Left lung (tissue), 10 donors: ENCODE data around the gene FAM228A. TPM values are rescaled to one million over a fixed set of nuclear protein-coding genes. Genes with fewer than 3 reads are reported as not detected.

Experiments used
- ATAC-seq: fragments of 200-7000 bp; cut with Tn5 transposase; one replicate; pipeline ENCODE4 v1.9.1; 2020; ENCODE audit warnings: moderate library complexity
- DNase-seq, 4 donors: peaks; one replicate each; pipeline ENCODE4 v3.0.0-alpha.2; 2013 to 2020
- H3K27ac ChIP-seq, 2 donors: fragments of 200-600 bp; sonication (generic) in 1 of 2; one replicate each; pipeline versions ENCODE4 v1.5.0 to v1.8.0; 2020 to 2021
- H3K27me3 ChIP-seq, 2 donors: fragments of 200-600 bp; sonication (generic) in 1 of 2; one replicate each; pipeline versions ENCODE4 v1.5.0 to v1.8.0; 2020 to 2021
- H3K36me3 ChIP-seq, 2 donors: fragments of 200-600 bp; sonication (generic) in 1 of 2; one replicate each; pipeline versions ENCODE4 v1.5.0 to v1.8.0; 2020 to 2021
- H3K4me1 ChIP-seq, 2 donors: fragments of 200-600 bp; one replicate each; pipeline ENCODE4 v1.8.0; 2021
- H3K4me3 ChIP-seq, 2 donors: fragments of 200-600 bp; sonication (generic) in 1 of 2; one replicate each; pipeline versions ENCODE4 v1.5.0 to v1.8.0; 2020 to 2021; ENCODE audit warnings: mild to moderate bottlenecking in 1 of 2
- H3K9me3 ChIP-seq, 2 donors: fragments of 200-600 bp; sonication (generic) in 1 of 2; one replicate each; pipeline versions ENCODE4 v1.5.0 to v1.8.0; 2020 to 2021
- intact Hi-C, 2 donors: fragments of 100-400 bp; cut with DNase I; formaldehyde crosslinking; loops; one replicate each; pipeline versions ENCODE4 v1.11.2 to v1.14.2; 2022
- polyA plus RNA-seq, 6 donors: library from polyadenylated mRNA; unstranded; fragments of 120-200 nt; gene quantifications; one replicate each; pipeline ENCODE4 v1.2.1, GENCODE V29; 2013; ENCODE audit not compliant: insufficient read length in 6 of 6
- total RNA-seq, 2 donors: library from RNA; stranded (reverse); fragmentation: NEBNext Ultra II Directional; extraction: Animal tissue kit (Norgen Biotek cat#: 25700); gene quantifications; one replicate each; pipeline ENCODE4 v1.2.1, GENCODE V29; 2021
- TF ChIP-seq, protein P1 (sequence below), 2 donors: fragments of 200-600 bp; sonication (generic) in 1 of 2; IDR thresholded peaks; one replicate each; pipeline versions ENCODE4 v1.5.0 to v1.8.0; 2021; ENCODE audit warnings: antibody characterized with exemption in 2 of 2
- donor health status: DM: no; HTN: yes; CAD: no.
- donor health status: DM: no; HTN: no; CAD: no.

The FAM228A gene
- total and polyA plus RNA-seq, 8 donors, result 0.41 to 3.4 (median 1.4) TPM

DNA sequence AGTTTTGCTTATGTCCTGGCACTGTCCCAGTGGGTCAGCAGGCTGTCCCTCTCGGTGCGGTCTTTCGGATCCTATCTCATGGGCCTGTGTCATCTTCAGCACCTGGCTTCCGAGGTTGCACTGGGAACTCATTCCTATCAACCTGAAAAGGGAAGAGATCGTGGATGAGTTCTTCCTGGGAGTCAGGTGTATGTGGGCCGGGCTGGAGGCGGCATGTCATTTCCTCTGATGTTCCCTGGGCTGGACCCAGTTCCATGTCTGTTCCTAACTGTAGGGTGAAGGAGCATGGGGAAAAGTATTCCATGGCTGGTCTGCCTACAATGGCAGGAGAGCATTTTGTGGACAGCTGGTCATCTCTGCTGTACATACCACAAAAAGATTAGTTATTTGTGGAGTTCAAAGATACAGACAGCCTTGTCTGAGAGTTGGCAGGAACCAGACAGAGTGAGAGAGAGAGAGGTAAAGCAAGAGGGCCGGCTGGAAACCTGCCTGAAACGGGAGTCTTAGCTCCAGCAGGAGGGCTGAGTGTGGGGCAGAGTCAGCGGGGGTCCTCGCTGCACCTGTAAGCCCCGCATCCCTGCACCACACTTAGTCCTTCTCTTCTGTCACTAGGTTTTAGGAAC, 25.2 kb downstream of the FAM228A start:
- ATAC-seq (no peak), DNase-seq (no peak)
- H3K36me3 ChIP-seq, result peaks cover 0 to 47% of the 10 kb centered on the region in 2 donors
- H3K27ac ChIP-seq, result no peak overlapping the region
- TF ChIP-seq, protein P1, sequence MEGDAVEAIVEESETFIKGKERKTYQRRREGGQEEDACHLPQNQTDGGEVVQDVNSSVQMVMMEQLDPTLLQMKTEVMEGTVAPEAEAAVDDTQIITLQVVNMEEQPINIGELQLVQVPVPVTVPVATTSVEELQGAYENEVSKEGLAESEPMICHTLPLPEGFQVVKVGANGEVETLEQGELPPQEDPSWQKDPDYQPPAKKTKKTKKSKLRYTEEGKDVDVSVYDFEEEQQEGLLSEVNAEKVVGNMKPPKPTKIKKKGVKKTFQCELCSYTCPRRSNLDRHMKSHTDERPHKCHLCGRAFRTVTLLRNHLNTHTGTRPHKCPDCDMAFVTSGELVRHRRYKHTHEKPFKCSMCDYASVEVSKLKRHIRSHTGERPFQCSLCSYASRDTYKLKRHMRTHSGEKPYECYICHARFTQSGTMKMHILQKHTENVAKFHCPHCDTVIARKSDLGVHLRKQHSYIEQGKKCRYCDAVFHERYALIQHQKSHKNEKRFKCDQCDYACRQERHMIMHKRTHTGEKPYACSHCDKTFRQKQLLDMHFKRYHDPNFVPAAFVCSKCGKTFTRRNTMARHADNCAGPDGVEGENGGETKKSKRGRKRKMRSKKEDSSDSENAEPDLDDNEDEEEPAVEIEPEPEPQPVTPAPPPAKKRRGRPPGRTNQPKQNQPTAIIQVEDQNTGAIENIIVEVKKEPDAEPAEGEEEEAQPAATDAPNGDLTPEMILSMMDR (IDR thresholded peaks at IDR 0.05), result no peak
- H3K4me1 ChIP-seq, result no peaks in the 10 kb centered on the region
- H3K9me3 ChIP-seq, result no peaks in the 10 kb centered on the region
- no peaks in the 10 kb centered on the region for H3K27me3 ChIP-seq
- intact Hi-C loops, result no loop called here
- no peak overlapping the region for H3K4me3 ChIP-seq

DNA sequence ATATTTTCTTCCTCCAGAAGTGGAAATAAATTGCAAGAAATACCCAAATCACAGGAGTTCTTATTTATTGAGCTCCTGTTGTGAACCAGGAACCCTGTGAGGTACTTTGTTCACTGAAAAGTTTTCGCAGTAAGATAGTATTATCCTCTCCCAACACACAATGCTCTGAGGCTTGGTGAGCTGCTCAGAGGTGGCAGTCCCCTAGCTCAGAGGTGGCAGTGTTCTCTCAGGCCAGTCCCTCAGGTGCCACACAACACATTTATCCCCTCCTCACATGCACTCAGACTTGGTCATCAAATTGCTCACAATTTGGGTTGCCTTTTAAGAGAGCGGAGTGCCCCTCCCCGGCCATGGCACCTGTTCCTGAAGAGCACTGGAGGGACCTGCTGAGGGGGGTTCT, 25.9 kb downstream of the FAM228A start:
- TF ChIP-seq, protein P1 (IDR thresholded peaks at IDR 0.05), result no peak
- no peak for DNase-seq

DNA sequence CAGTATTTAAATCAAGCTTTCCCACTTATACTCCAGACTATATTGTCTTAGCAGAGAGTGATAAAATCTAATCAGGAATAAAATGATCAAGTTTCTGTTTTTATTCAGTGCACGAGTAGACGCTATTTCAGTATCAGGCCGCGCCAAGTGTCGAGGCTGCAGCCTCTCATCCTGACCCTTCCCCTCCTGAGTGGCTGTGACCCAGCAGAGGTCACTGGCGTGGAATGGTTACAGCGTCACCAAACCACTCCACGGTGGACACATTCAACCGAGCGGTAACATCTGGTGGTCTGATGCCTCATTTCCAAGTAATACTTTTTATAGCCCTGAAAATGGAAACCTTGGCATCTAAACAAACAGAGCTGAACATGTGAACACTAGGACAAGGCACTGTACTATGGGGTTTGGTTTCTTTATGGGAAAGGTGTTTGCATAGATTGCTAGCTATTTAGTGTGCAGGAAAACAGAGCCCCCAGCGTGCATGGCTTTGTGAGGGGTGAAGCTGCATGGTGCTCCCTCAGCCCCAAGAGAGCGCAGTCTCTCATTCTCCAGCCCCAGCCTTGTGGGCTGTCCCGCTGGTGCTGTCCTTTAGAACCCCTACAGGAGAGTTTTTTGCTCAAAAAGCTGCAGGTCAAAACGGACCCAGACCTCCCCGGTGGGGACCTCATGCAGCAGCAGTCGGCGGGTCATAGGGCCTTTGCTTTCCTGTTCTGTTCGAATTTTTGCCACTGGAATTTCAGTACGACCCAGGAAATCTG, 28.4 kb downstream of the FAM228A start:
- TF ChIP-seq, protein P1 (IDR thresholded peaks at IDR 0.05), result no peak
- Histone ChIP-seq H3K36me3 (peaks cover 0 to 78% of the 10 kb centered on the region in 2 donors), H3K9me3 (no peaks in the 10 kb centered on the region), H3K4me1 (no peaks in the 10 kb centered on the region), H3K27me3 (no peaks in the 10 kb centered on the region), H3K27ac (no peak overlapping the region), H3K4me3 (no peak overlapping the region)
- DNase-seq, result no peak
- intact Hi-C loops, result no loop called here
- ATAC-seq, result no peak

More for the DNA sequence above, 25.9 kb downstream of the FAM228A start:
- no peak overlapping the region for H3K4me3 ChIP-seq
- H3K27me3 ChIP-seq, result no peaks in the 10 kb centered on the region
- no peak for ATAC-seq
- H3K4me1 ChIP-seq, result no peaks in the 10 kb centered on the region
- H3K27ac ChIP-seq, result no peak overlapping the region
- intact Hi-C loops, result no loop called here
- no peaks in the 10 kb centered on the region for H3K9me3 ChIP-seq
- peaks cover 0 to 54% of the 10 kb centered on the region in 2 donors for H3K36me3 ChIP-seq

DNA sequence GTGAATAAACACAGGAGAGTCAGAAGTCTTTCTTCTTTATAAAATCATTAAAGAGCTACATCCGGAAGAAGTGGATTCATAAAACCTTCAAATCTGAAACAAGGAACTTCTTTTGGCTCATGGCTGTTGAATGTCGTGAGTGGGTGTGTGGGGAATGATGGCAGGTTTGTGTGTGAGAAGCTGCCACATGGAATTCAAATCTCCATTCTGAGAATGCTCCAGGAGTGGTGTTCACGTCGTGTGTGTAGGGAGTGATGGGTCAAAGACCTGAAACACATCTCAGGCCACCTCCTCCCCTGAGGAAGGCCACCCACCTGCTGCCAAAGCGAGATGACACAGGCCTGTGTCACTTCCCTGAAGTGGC, 28.9 kb downstream of the FAM228A start:
- TF ChIP-seq, protein P1 (IDR thresholded peaks at IDR 0.05), result no peak
- no peak overlapping the region for H3K27ac ChIP-seq
- DNase-seq (no peak), ATAC-seq (no peak)
- no peaks in the 10 kb centered on the region for H3K4me1 ChIP-seq
- intact Hi-C loops, result no loop called here
- H3K27me3 ChIP-seq, result no peaks in the 10 kb centered on the region
- H3K4me3 ChIP-seq, result no peak overlapping the region
- H3K9me3 ChIP-seq, result no peaks in the 10 kb centered on the region
- peaks cover 0 to 84% of the 10 kb centered on the region in 2 donors for H3K36me3 ChIP-seq

DNA sequence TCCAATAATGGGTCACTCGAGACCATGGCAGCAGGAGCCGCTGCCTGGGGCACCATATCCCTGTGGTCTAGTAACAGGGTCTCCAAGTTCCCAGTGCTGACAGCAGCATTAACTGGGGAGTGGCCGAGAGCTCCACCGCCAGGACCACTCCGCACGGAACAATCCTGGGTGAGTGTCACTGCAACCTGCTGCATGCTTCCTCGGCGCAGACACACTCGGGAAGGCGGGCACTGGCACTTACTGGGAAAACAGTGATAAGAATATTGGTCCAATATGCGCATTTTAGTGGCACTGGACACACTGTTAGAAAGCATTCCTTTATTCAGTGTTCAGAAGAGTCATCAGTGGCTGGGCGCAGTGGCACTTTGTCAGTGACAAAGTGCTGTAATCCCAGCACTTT, 29.7 kb downstream of the FAM228A start:
- H3K36me3 ChIP-seq, result peaks cover 0 to 91% of the 10 kb centered on the region in 2 donors

More for the DNA sequence above, 29.7 kb downstream of the FAM228A start:
- intact Hi-C loops, result no loop called here
- Histone ChIP-seq H3K4me1 (no peaks in the 10 kb centered on the region), H3K4me3 (no peak overlapping the region), H3K27me3 (no peaks in the 10 kb centered on the region), H3K9me3 (no peaks in the 10 kb centered on the region), H3K27ac (no peak overlapping the region)
- ATAC-seq, result no peak
- TF ChIP-seq, protein P1 (IDR thresholded peaks at IDR 0.05), result no peak
- DNase-seq, result no peak
